H9 (cell line): ENCODE data around the gene LRRK1. TPM values are rescaled to one million over a fixed set of nuclear protein-coding genes. Genes with fewer than 3 reads are reported as not detected.

Source experiments
- DNase-seq: peaks from one replicate; pipeline ENCODE4 v3.0.0-alpha.2; 2017
- H2AFZ ChIP-seq: one replicate; pipeline ENCODE4 v1.6.1; 2013; ENCODE audit warnings: mild to moderate bottlenecking, low read length, control low read depth, moderate library complexity
- H2AK5ac ChIP-seq: 2 replicates; pipeline ENCODE4 v1.6.1; 2013; ENCODE audit warnings: low read length, control low read depth, mixed read lengths; ENCODE audit not compliant: insufficient read length
- H2BK120ac ChIP-seq: one replicate; pipeline ENCODE4 v1.6.1; 2013; ENCODE audit warnings: low read depth, mild to moderate bottlenecking, low read length, control low read depth, inconsistent platforms; ENCODE audit not compliant: poor library complexity, severe bottlenecking
- H2BK12ac ChIP-seq: 2 replicates; pipeline ENCODE4 v1.6.1; 2013; ENCODE audit warnings: low read length, control low read depth, mixed read lengths, low read depth; ENCODE audit not compliant: insufficient read length
- H2BK15ac ChIP-seq: 2 replicates; pipeline ENCODE4 v1.6.1; 2013; ENCODE audit warnings: low read depth, low read length, control low read depth
- H2BK20ac ChIP-seq: one replicate; pipeline ENCODE4 v1.6.1; 2013; ENCODE audit warnings: low read depth, mild to moderate bottlenecking, low read length, control low read depth, inconsistent platforms; ENCODE audit not compliant: poor library complexity, severe bottlenecking
- H2BK5ac ChIP-seq: 2 replicates; pipeline ENCODE4 v1.6.1; 2013; ENCODE audit warnings: low read length, control low read depth, mixed read lengths; ENCODE audit not compliant: insufficient read length
- H3K14ac ChIP-seq: 2 replicates; pipeline ENCODE4 v1.6.1; 2013; ENCODE audit warnings: low read length, control low read depth; ENCODE audit not compliant: insufficient read depth
- H3K18ac ChIP-seq: 2 replicates; pipeline ENCODE4 v1.6.1; 2013; ENCODE audit warnings: low read depth, mild to moderate bottlenecking, mixed read lengths, low read length, control low read depth; ENCODE audit not compliant: insufficient read length
- H3K23ac ChIP-seq: 2 replicates; pipeline ENCODE4 v1.6.1; 2013; ENCODE audit warnings: low read length, control low read depth, mixed read lengths, low read depth; ENCODE audit not compliant: insufficient read length
- H3K23me2 ChIP-seq: 2 replicates; pipeline ENCODE4 v1.6.1; 2013; ENCODE audit warnings: low read depth, mild to moderate bottlenecking, mixed read lengths, low read length, control low read depth; ENCODE audit not compliant: insufficient read length, poor library complexity, severe bottlenecking
- H3K27ac ChIP-seq: 2 replicates; pipeline ENCODE4 v1.5.1; 2013; ENCODE audit warnings: low read length, control low read depth, mixed read lengths, low read depth; ENCODE audit not compliant: insufficient read length
- H3K27me3 ChIP-seq: 2 replicates; pipeline ENCODE4 v1.6.1; 2013; ENCODE audit warnings: low read length, control low read depth, inconsistent platforms; ENCODE audit not compliant: insufficient read depth
- H3K4ac ChIP-seq: 2 replicates; pipeline ENCODE4 v1.6.1; 2013; ENCODE audit warnings: low read depth, mild to moderate bottlenecking, control low read depth, inconsistent platforms, low read length, moderate library complexity
- H3K4me1 ChIP-seq: 2 replicates; pipeline ENCODE4 v1.6.1; 2013; ENCODE audit warnings: low read length, control low read depth, inconsistent platforms; ENCODE audit not compliant: insufficient read depth
- H3K4me2 ChIP-seq: 2 replicates; pipeline ENCODE4 v1.6.1; 2013; ENCODE audit warnings: low read length, control low read depth, mixed read lengths; ENCODE audit not compliant: insufficient read length, insufficient read depth
- H3K56ac ChIP-seq: 2 replicates; pipeline ENCODE4 v1.6.1; 2013; ENCODE audit warnings: low read depth, mild to moderate bottlenecking, mixed read lengths, low read length, control low read depth; ENCODE audit not compliant: insufficient read length
- H3K79me1 ChIP-seq: 2 replicates; pipeline ENCODE4 v1.6.1; 2013; ENCODE audit warnings: low read depth, mild to moderate bottlenecking, moderate library complexity, low read length, control low read depth, inconsistent platforms; ENCODE audit not compliant: insufficient read depth, poor library complexity, severe bottlenecking
- H3K79me2 ChIP-seq: 2 replicates; pipeline ENCODE4 v1.6.1; 2013; ENCODE audit warnings: low read length, control low read depth, inconsistent platforms; ENCODE audit not compliant: insufficient read depth
- H3K9ac ChIP-seq: 2 replicates; pipeline ENCODE4 v1.6.1; 2013; ENCODE audit warnings: low read length, control low read depth, mixed read lengths; ENCODE audit not compliant: insufficient read length; ENCODE audit errors: extremely low read depth
- H3K9me3 ChIP-seq: one replicate; pipeline ENCODE4 v1.6.1; 2013; ENCODE audit warnings: low read depth, low read length, inconsistent platforms; ENCODE audit not compliant: control insufficient read depth
- H3T11ph ChIP-seq: one replicate; pipeline ENCODE4 v1.6.1; 2013; ENCODE audit warnings: mild to moderate bottlenecking, low read length, control low read depth, inconsistent platforms
- H4K20me1 ChIP-seq: one replicate; pipeline ENCODE4 v1.6.1; 2013; ENCODE audit not compliant: control insufficient read depth, insufficient read length, insufficient read depth
- H4K5ac ChIP-seq: 2 replicates; pipeline ENCODE4 v1.6.1; 2013; ENCODE audit warnings: low read depth, mild to moderate bottlenecking, mixed read lengths, low read length, control low read depth; ENCODE audit not compliant: insufficient read length
- H4K8ac ChIP-seq: replicated peaks from 2 replicates; pipeline ENCODE4 v1.6.1; 2013; ENCODE audit warnings: low read length, control low read depth, mixed read lengths, low read depth; ENCODE audit not compliant: insufficient read length
- H4K91ac ChIP-seq: 2 replicates; pipeline ENCODE4 v1.6.1; 2013; ENCODE audit warnings: low read depth, mild to moderate bottlenecking, moderate library complexity, mixed read lengths, low read length, control low read depth; ENCODE audit not compliant: insufficient read length
- H3K27ac Mint-ChIP-seq, 3 experiments: 2 replicates in 2 of 3; 3 replicates in 1 of 3; pipeline ENCODE4 v1.8.0; 2020 to 2021; ENCODE audit warnings: mixed read lengths in 3 of 3, mild to moderate bottlenecking in 1 of 3, moderate library complexity in 1 of 3
- H3K27me3 Mint-ChIP-seq: 2 replicates; pipeline ENCODE4 v1.8.0; 2021; ENCODE audit warnings: low read depth, mild to moderate bottlenecking, moderate library complexity, mixed read lengths
- H3K36me3 Mint-ChIP-seq, 3 experiments: 2 replicates in 2 of 3; 3 replicates in 1 of 3; pipeline ENCODE4 v1.8.0; 2020 to 2021; ENCODE audit warnings: low read depth in 3 of 3, mixed read lengths in 3 of 3; ENCODE audit not compliant: insufficient read depth in 1 of 3
- H3K4me1 Mint-ChIP-seq, 2 experiments: 2 replicates each; pipeline ENCODE4 v1.8.0; 2020; ENCODE audit warnings: mixed read lengths in 2 of 2
- H3K4me3 Mint-ChIP-seq, 2 experiments: 2 replicates in 1 of 2; 3 replicates in 1 of 2; pipeline ENCODE4 v1.8.0; 2020 to 2021; ENCODE audit warnings: mild to moderate bottlenecking in 2 of 2, mixed read lengths in 2 of 2, moderate library complexity in 1 of 2
- H3K9me3 Mint-ChIP-seq, 2 experiments: 2 replicates in 1 of 2; 3 replicates in 1 of 2; pipeline ENCODE4 v1.8.0; 2020; ENCODE audit warnings: mild to moderate bottlenecking in 2 of 2, mixed read lengths in 2 of 2, moderate library complexity in 1 of 2
- CTCF ChIP-seq: fragments of 200-600 bp; sonication (generic); conservative IDR thresholded peaks from 3 replicates; pipeline ENCODE4 v1.8.0; 2021; ENCODE audit warnings: antibody characterized with exemption, mild to moderate bottlenecking
- WGBS: extraction: QIAGEN DNeasy Blood & Tissue Kit; methylation state at CpG from one replicate; pipeline ENCODE4 v1.1.7; 2013; ENCODE audit warnings: missing lambda C conversion rate, low lambda C conversion rate, mixed read lengths; ENCODE audit not compliant: insufficient read length; ENCODE audit errors: extremely low coverage; 5-methylcytosine and 5-hydroxymethylcytosine counted together
- total RNA-seq: library from RNA; stranded (reverse); gene quantifications from 2 replicates; pipeline ENCODE4 v1.2.1, GENCODE V29; 2021

The LRRK1 gene
- total RNA-seq, 1 experiment from 2014 or later = 4.0 TPM

GRCh38 chr15:100972975-100973350 is 53.8 kb downstream of the LRRK1 start:
- no peaks in the 10 kb centered on the region for H3K79me1 ChIP-seq
- H2BK20ac ChIP-seq = no peak overlapping the region
- no peak overlapping the region for H2AFZ ChIP-seq
- H3K79me2 ChIP-seq = no peaks in the 10 kb centered on the region
- H3K14ac ChIP-seq = no peak overlapping the region; the same call in 1 of the 2 replicates
- H3K4me1 ChIP-seq = peaks cover 4% of the 10 kb centered on the region; the same call in 1 of the 2 replicates
- Mint-ChIP-seq H3K9me3 (peaks cover 0 to 2% of the 10 kb centered on the region in 2 experiments; a peak in 1 of 5 replicates), H3K27ac (no peak overlapping the region), H3K4me3 (peak overlapping the region; percentile 35 to 73), H3K36me3 (no peaks in the 10 kb centered on the region; a peak in 1 of 7 replicates), H3K27me3 (peaks cover 84% of the 10 kb centered on the region), H3K4me1 (peaks cover 14 to 17% of the 10 kb centered on the region in 2 experiments)
- no peak for DNase-seq
- no peak overlapping the region for H3K23ac ChIP-seq
- no peak overlapping the region for H4K8ac ChIP-seq
- peaks cover 11% of the 10 kb centered on the region; the same call in 1 of the 2 replicates for H3K27me3 ChIP-seq
- H2AK5ac ChIP-seq = no peak overlapping the region
- H2BK120ac ChIP-seq = no peak overlapping the region
- no peak overlapping the region for H3K56ac ChIP-seq
- H3K27ac ChIP-seq = no peak overlapping the region
- H2BK15ac ChIP-seq = no peak overlapping the region
- WGBS = no CpG with 5 or more reads among the region's 36 CpGs
- H3K4ac ChIP-seq = no peak overlapping the region
- no peak overlapping the region for H4K91ac ChIP-seq
- no peaks in the 10 kb centered on the region for H3K9me3 ChIP-seq
- H4K20me1 ChIP-seq = no peaks in the 10 kb centered on the region
- H3K23me2 ChIP-seq = peaks cover 13% of the 10 kb centered on the region
- no peak overlapping the region for H2BK5ac ChIP-seq
- H3K9ac ChIP-seq = no peak overlapping the region
- H2BK12ac ChIP-seq = no peak overlapping the region
- H3K4me2 ChIP-seq = peak overlapping the region; percentile 31
- H3K18ac ChIP-seq = no peak overlapping the region
- TF ChIP-seq CTCF = no peak
- no peak overlapping the region for H4K5ac ChIP-seq
- H3T11ph ChIP-seq = no peak overlapping the region
